Esophagus (tissue), 2 donors: ENCODE measurements around the gene PIK3R5. TPM values are rescaled to one million over a fixed set of nuclear protein-coding genes. Genes with fewer than 3 reads are reported as not detected.
"Not testable (repeated sequence)": the region's sequence is repeated elsewhere in the genome, so short reads cannot be mapped to it uniquely, and the experiment has no call there.

Source experiments
- H3K27ac ChIP-seq, 2 donors: one replicate each; pipeline ENCODE4 v1.5.1; 2013; ENCODE audit warnings: low read depth in 2 of 2, mild to moderate bottlenecking in 2 of 2, inconsistent platforms in 1 of 2, low read length in 1 of 2, moderate library complexity in 1 of 2
- H3K27me3 ChIP-seq, 2 donors: one replicate each; pipeline ENCODE4 v1.6.1; 2013; ENCODE audit warnings: low read length in 2 of 2, control low read depth in 1 of 2, mild to moderate bottlenecking in 1 of 2; ENCODE audit not compliant: insufficient read depth in 2 of 2, control insufficient read depth in 1 of 2
- H3K36me3 ChIP-seq, 2 donors: one replicate each; pipeline ENCODE4 v1.6.1; 2013; ENCODE audit warnings: low read length in 1 of 2; ENCODE audit not compliant: control insufficient read depth in 2 of 2, insufficient read depth in 2 of 2
- H3K4me1 ChIP-seq, 2 donors: one replicate each; pipeline ENCODE4 v1.6.1; 2013; ENCODE audit warnings: low read length in 1 of 2; ENCODE audit not compliant: control insufficient read depth in 2 of 2, insufficient read depth in 2 of 2
- H3K4me3 ChIP-seq, 2 donors: one replicate each; pipeline ENCODE4 v1.5.1; 2013; ENCODE audit warnings: low read length in 2 of 2, mild to moderate bottlenecking in 2 of 2, low read depth in 1 of 2, moderate library complexity in 1 of 2
- H3K9me3 ChIP-seq, 2 donors: one replicate each; pipeline ENCODE4 v1.6.1; 2013; ENCODE audit warnings: mild to moderate bottlenecking in 2 of 2, low read depth in 1 of 2, low read length in 1 of 2, moderate library complexity in 1 of 2; ENCODE audit not compliant: control insufficient read depth in 2 of 2, insufficient read depth in 1 of 2
- WGBS, 2 donors: extraction: QIAGEN DNeasy Blood & Tissue Kit; methylation state at CpG; one replicate each; pipeline ENCODE4 v1.1.7; 2013; 5-methylcytosine and 5-hydroxymethylcytosine counted together
- polyA plus RNA-seq, 2 donors: library from polyadenylated mRNA; stranded (reverse); fragments of 200-250 nt; gene quantifications; one replicate each; pipeline ENCODE4 v1.2.3, GENCODE V29; 2013
- donor health status: healthy with polysubstance abuse.
- donor health status: Bipolar disorder and iron deficiency.

PIK3R5 gene
- polyA plus RNA-seq, 2 donors = 1.1 to 1.3 TPM

DNA sequence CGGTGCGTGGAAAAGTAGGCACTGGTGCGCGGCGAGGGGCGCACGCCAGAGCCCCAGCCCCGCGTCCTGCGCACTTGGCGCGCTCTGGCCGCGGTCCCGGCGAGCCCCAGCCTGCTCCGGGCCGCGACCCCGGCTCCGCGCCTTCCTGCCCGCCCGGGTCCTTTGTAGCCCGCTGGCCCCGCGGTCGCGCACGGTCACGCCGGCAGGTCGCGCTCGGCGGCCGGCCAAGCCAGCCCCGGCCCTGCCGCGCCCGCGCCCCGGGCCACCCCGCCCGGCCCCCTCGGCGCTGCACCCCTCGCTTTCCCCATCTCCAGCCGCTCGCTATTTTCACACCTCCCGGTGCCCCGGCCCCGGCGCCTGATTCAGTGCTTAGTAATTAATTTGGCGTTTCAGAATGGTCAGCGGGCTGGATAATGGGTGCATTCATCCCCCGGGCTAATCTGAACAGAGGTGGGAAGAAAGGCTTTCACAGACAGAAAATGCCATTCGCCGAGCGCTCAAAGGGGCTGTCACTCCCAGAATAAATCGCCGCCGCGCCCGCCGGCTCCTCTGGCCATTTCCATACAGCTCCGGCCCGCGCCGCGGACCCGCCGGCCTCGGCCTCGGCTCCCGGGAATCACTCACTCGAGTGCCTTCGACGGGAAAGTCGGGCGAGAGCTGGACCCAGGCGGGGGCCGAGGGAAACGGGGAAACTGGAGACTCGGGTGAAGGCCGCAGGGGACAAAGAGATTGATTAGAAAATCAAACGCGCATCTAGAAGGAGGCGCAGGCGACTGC, 38.0 kb upstream of the PIK3R5 start:
- Histone ChIP-seq H3K27ac (no peak overlapping the region), H3K4me1 (peaks cover 0 to 3% of the 10 kb centered on the region in 2 donors), H3K27me3 (peaks cover 0 to 10% of the 10 kb centered on the region in 2 donors), H3K4me3 (peak overlapping the region; percentile 51 to 52), H3K9me3 (no peaks in the 10 kb centered on the region), H3K36me3 (no peaks in the 10 kb centered on the region)
- WGBS, 2 donors = 3 to 4% methylated on average over 61 to 90 of the region's 90 CpGs

DNA sequence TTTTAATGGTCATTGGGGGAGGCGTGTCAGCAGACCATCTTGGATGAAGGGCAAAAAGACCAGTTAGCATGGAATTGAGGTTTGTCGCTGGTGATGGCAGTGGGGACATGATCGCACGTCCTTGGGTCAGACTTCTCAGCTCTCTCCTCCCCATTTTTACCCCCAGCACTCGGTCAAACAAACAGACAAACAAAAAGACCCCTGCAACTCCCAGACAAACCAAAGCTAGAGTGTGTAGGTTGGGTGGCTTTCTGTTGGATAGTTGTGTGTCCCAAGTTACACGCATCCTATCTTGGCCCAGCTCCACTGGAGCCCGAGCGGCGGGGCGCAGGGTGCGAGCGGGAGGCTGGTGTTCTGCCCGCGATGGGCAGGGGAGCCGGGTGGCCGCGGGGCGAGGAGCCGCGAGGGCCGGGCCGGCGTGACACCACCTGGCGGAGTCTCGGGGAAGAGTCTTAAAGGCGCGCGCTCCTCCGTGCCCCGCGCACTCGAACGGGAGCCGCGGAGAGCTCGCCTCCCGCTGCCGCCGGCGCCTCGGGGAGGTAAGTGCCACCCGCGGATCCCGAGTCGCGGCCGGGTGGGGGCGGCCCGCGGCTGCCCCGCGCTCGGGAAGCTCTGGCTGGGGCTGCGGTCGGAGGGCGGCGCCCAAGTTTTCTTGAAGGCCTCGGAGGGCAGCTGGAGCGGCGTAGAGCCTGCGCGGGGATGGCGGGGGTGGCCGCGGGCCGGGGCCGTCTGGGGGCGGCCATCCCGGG, 37.3 kb upstream of the PIK3R5 start:
- no peaks in the 10 kb centered on the region for H3K36me3 ChIP-seq
- peaks cover 0 to 10% of the 10 kb centered on the region in 2 donors for H3K27me3 ChIP-seq
- 4% methylated on average over 69 of the region's 69 CpGs for WGBS, 2 donors
- H3K4me1 ChIP-seq = peaks cover 0 to 3% of the 10 kb centered on the region in 2 donors
- peak overlapping the region in 1 of 2 donors; percentile 16 for H3K27ac ChIP-seq
- no peaks in the 10 kb centered on the region for H3K9me3 ChIP-seq
- H3K4me3 ChIP-seq = peak overlapping the region; percentile 51 to 52

DNA sequence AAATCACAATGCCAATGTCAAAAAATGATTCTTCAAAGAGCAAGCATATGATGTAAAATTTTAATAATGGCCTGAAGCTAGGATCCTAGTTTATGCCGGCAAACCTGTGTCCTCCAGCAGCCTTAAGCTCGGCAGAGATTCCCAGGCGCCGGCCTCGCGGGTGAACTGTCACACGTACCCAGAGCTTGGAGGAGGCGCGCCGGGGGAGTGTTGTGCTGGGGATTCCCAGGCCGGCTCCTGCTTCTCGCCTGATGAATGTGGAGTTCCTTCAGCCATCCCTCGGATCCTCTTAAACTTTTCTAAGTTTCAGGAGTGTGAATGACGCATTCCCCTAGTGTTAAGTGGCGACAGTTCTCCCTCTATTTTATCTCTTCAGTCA, 36.7 kb upstream of the PIK3R5 start:
- Histone ChIP-seq H3K4me1 (peaks cover 0 to 3% of the 10 kb centered on the region in 2 donors), H3K27ac (no peak overlapping the region), H3K9me3 (no peaks in the 10 kb centered on the region), H3K27me3 (peaks cover 0 to 10% of the 10 kb centered on the region in 2 donors), H3K4me3 (no peak overlapping the region), H3K36me3 (no peaks in the 10 kb centered on the region)
- 49 to 50% methylated on average over 15 of the region's 15 CpGs for WGBS, 2 donors

DNA sequence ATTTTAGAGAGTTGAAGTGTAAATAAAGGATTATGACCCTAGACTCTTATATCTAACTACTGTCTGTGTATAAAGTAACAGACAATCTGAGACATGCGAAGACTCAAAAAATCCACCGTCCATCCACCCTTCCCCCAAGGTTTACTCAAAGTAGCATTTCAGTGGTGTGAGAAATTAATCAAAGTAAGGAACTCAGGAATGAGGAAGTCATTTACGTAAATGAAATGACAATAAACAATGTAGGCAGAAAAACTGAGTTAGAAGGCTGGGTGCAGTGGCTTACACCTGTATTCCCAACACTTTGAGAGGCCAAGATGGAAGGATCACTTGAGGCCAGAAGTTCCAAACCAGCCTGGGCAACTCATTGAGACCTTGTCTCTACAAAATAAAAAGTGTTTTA, 36.1 kb upstream of the PIK3R5 start:
- Histone ChIP-seq H3K27me3 (peaks cover 0 to 10% of the 10 kb centered on the region in 2 donors), H3K4me3 (no peak overlapping the region)
- WGBS, 2 donors = 60 to 61% methylated on average over 3 of the region's 3 CpGs

DNA sequence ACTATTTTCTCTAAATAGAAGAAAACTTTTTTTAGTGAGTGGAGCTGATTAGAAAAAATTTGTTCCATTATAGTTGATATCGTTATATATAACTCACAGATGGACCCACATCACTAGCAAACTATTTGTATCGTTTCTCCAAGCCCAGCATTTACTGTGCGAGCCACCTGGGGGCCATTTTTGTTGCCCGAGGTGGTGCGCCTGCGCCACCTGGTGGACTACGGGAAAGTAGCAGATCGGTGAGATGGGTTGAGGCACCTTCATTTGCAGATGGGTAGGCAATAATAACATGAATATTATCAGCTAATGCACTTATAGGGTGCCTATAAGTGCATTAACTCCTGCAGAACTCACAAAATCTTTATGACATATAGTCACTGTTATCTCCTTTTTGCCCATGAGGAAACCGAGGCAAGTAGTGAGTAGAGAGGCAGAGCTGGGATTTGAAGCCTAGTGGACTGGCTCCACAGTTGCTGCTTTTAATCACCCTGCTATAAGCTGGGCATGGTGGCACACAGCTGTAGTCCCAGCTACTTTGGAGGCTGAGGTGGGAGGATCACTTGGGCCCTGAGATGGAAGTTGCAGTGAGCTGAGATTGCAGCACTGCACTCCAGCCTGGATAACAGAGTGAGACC, 32.6 kb upstream of the PIK3R5 start:
- Histone ChIP-seq H3K9me3 (no peaks in the 10 kb centered on the region), H3K4me1 (no peaks in the 10 kb centered on the region), H3K36me3 (no peaks in the 10 kb centered on the region), H3K4me3 (no peak overlapping the region), H3K27ac (no peak overlapping the region), H3K27me3 (peaks cover 0 to 2% of the 10 kb centered on the region in 2 donors)
- WGBS, 2 donors = 14 to 17% methylated on average over 9 of the region's 9 CpGs

More for the DNA sequence above, 36.1 kb upstream of the PIK3R5 start:
- Histone ChIP-seq H3K4me1 (peaks cover 0 to 3% of the 10 kb centered on the region in 2 donors), H3K27ac (no peak overlapping the region), H3K9me3 (no peaks in the 10 kb centered on the region), H3K36me3 (no peaks in the 10 kb centered on the region)

DNA sequence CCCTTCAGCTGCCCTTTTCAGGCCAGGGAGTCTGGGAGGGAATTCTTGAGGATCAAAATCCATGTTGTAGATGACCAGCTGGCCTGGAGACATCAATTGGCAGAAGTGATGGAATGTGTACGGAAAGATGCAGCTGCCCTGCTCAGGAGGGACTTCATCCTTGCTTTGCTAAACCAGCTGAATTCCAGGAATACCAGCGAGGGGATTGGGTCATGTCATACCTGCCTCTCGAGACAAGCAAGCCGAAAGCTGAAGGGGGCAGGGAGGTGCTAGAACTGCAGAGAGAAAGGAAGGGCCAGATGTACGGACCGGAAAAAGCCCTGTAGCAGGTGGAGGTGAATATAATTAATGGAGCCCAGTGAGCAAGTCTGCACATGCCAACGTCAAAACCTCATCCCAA, 30.2 kb upstream of the PIK3R5 start:
- Histone ChIP-seq H3K4me1 (no peaks in the 10 kb centered on the region), H3K27ac (no peak overlapping the region), H3K9me3 (no peaks in the 10 kb centered on the region), H3K27me3 (no peaks in the 10 kb centered on the region), H3K4me3 (no peak overlapping the region), H3K36me3 (no peaks in the 10 kb centered on the region)
- 70 to 73% methylated on average over 7 of the region's 7 CpGs for WGBS, 2 donors

DNA sequence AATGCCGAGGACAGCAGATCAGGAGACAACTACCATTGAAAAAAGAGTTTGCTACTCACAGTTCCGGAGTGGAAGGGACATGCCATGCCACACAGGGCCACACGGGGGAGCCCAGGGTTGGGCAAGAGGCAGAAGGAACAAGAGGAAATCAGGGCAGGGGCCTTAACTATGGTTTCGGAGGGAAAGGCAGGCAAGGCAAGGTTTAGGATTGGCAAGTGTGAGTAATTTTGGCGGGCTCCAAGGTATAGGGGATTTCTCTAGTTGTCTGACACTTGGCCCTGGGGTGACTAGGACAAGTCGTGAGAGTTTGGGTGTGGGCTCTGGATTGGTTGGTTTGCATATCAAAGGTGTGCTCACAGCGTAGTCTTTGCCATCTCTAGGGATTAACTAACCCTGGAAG, 28.8 kb upstream of the PIK3R5 start:
- H3K27ac ChIP-seq = no peak overlapping the region
- 54 to 67% methylated on average over 7 of the region's 7 CpGs for WGBS, 2 donors
- H3K4me3 ChIP-seq = no peak overlapping the region
- H3K9me3 ChIP-seq = no peaks in the 10 kb centered on the region
- H3K36me3 ChIP-seq = no peaks in the 10 kb centered on the region
- H3K27me3 ChIP-seq = no peaks in the 10 kb centered on the region
- H3K4me1 ChIP-seq = no peaks in the 10 kb centered on the region

DNA sequence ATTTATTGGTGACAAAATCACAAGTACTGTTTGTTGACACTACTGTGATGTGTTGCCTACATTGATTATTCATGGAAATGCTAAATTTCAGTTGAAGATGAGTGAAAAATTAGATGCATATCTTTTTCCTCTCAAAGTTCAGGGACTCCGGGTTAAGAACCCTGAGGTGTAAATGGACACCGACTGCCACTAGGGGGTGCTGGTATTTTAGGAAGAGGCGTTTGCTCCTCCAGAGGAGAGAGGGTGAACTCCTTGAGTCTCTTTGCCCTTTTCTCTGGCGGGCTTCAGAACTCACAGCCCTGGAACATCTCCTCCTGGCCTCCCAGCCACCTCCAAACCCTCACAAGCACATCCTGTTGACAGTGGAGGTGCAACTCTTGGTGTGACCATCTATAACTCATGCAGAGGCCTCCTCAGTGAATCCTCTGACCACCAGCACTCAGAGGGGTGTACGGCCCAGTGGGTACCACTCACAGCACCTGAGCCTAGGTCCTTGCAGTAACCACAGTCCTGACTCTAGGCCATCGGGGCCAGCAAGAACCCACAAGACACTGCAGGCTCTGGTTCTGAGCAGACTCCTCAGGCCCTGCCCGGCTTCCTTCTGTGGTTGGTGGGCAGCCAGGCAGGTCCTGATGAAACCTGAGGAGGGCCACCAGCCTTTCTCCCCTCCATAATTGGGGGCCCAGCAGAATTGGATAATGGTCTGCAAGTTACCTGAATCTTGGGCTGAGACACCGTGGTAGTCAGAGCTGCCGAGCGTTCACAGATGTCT, 26.2 kb upstream of the PIK3R5 start:
- Histone ChIP-seq H3K4me1 (no peaks in the 10 kb centered on the region), H3K4me3 (no peak overlapping the region), H3K27me3 (no peaks in the 10 kb centered on the region), H3K9me3 (no peaks in the 10 kb centered on the region), H3K27ac (no peak overlapping the region), H3K36me3 (no peaks in the 10 kb centered on the region)
- WGBS, 2 donors = 57 to 58% methylated on average over 10 of the region's 10 CpGs

DNA sequence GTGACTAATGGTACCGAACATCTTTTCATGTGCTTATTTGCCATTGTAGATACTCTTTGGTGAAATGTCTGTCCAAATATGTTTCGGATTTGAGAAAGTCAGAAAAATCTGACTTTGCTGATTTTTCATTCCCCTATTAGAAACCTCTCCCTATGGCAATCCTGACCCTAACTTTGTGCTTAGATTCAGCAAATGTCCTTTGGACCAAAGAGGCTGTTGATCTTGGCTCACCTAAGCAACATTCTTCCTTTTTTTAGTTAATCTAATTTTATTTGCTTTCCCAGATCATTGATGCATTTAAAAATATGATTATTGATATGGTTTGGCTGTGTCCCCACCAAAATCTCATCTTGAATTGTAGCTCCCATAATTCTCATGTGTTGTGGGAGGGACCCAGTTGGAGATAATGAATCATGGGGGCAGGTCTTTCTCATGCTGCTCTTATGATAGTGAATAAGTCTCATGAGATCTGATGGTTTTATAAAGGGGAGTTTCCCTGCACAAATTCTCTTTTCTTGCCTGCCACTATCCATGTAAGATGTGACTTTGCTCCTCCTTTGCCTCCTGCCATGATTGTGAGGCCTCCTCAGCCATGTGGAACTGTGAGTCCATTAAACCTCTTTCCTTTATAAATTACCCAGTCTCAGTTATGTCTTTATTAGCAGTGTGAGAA, 22.9 kb upstream of the PIK3R5 start:
- not testable (repeated sequence) for H3K27ac ChIP-seq, H3K27me3 ChIP-seq, H3K9me3 ChIP-seq, H3K4me3 ChIP-seq, H3K36me3 ChIP-seq, H3K4me1 ChIP-seq
- 94 to 96% methylated on average over 2 of the region's 2 CpGs for WGBS, 2 donors
